HG03066 (cell line): ENCODE data around the gene GREM2.

Experiments
- ATAC-seq: cut with Tn5 transposase; IDR thresholded peaks from one replicate; pipeline ENCODE4 v1.9.1; 2021; ENCODE audit warnings: low read depth; ENCODE audit not compliant: unreplicated experiment

The GREM2 gene

GRCh38 chr1:240611228-240611618 lies 732 bp downstream of the GREM2 start:
- no peak for ATAC-seq

- no peak for ATAC-seq
These were observed 1.3 kb downstream of the GREM2 start for GRCh38 chr1:240610636-240611035.

DNA sequence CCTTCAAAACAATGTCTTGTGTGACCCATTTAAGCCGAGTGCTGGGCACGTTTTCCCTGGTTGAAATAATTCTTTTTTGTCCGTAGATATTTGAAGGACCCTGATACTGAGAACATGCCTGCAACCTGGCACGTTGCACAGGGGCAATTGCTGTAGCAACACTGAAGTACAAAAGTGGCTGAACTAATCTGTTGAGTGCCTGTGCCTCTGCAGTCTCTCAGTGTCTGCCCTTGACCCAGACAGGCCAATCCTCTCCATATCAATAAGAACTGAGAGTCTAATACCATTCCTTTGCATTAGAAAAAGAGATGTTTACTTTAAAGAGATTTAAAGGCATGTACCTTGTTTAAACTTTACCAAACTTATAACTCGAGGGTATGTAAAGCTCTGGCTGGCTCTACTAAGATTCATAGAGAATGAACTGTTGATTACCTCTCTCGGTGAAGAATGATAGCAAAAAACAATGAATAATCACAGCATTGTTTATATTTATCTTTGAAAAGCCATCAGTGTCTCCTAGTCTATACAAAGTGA lies 2.4 kb downstream of the GREM2 start:
- no peak for ATAC-seq

GRCh38 chr1:240608707-240609106 lies 3.2 kb downstream of the GREM2 start:
- ATAC-seq = no peak

- ATAC-seq = no peak
These were observed 4.9 kb downstream of the GREM2 start for GRCh38 chr1:240607006-240607405.

- no peak for ATAC-seq
These were observed 9.8 kb downstream of the GREM2 start for GRCh38 chr1:240602189-240602588.

DNA sequence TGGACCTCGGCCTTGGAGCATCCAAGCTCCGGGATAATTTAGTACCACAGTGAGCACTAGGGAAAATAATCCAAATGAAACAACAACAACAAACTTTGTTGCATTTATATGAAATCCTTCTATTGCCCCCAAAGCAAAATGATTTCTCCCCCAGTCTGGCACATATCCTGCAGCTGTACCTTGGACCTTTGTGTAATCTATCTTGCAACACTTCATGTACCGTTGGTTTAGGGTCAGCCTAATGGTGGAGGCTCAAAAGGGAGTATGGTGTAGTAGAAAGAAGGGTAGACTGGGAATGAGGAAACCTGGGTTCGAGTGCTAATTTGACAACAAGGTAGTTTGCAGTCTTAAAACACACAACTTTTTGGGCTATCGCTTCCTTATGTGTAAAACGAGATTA lies 12.1 kb downstream of the GREM2 start:
- no peak for ATAC-seq

DNA sequence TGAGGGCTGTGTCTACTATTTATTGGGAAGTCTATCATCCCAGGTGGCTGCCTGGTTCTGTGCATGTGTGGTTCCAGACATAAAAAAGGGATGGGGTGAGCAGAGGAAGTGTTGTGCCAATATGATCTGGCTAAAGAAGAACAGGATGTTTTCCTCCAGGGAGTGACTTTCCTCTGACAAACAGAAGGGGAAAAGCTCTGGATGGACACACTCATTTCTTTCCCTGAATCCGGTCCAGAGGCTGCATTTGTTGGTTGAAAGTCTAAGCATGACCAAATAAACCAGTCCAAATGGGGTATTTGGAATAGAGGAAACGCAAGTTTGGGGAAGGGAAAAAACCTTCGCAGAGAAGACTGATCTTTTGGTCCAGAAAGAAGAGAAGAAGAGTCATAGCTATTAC lies 12.7 kb downstream of the GREM2 start:
- ATAC-seq = no peak

GRCh38 chr1:240598216-240599001 lies 13.5 kb downstream of the GREM2 start:
- ATAC-seq = no peak

- ATAC-seq = no peak
These were observed 14.7 kb downstream of the GREM2 start for GRCh38 chr1:240597153-240597745.

- ATAC-seq = no peak
These were observed 16.5 kb downstream of the GREM2 start for GRCh38 chr1:240595476-240595875.

DNA sequence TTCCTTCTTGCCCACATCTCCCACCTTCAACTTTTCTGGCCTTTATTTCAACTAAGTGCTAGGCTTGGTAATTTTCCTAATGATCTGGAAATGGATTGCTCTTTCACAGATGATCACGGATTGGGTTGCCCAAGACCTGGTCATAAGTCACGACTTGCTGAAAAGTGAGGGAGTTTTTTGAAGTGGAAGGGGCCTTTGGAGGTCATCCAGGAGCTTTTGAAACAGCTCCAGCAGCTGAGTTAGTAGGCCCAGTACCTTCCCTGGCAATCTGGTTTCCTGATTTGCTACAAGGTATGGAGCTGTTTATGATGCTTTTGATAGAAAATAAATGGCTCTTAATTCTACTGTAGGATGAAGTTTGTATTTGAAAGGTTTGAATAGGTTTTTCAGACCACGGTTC lies 20.4 kb downstream of the GREM2 start:
- no peak for ATAC-seq

DNA sequence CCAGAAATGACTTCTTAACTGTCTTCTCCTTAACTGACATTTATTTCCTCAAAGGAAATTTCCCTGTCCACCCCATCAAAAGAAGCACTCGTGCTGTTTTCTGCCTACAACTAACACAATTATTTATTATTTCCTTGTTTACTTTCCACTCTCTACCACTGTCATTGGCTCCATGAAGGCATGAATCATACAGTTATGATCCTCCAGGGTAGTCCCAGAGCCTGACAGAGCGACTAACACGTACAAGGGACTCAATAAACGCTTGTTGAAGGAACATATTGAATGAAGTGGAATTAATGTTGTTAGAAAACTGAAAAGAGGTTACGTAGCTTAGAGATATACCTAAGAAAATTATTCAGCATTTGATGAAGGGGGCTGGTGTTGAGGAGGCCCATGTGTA lies 20.9 kb downstream of the GREM2 start:
- no peak for ATAC-seq

- ATAC-seq = no peak
These were observed 22.3 kb downstream of the GREM2 start for GRCh38 chr1:240589585-240590110.

DNA sequence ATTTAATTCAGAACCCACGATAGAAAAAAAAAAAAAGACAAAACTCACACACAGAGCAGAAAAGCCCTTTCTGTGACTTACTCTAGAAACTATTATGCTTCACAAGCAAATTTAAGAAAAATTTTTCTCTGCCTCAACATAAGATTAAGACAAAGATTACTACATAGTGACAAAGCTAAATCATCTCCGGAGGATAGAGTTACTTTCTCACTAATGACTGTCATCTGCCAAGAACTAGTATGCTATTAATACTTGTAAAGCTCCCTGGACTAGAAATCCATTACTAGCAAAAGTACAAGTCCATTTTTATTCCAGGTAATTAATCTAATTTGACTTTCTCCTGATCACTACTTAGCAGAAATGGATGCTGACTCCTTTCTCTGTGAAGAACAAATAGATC lies 25.9 kb downstream of the GREM2 start:
- no peak for ATAC-seq

GRCh38 chr1:240582953-240583352 lies 29.0 kb downstream of the GREM2 start:
- no peak for ATAC-seq

- ATAC-seq = no peak
These were observed 32.4 kb downstream of the GREM2 start for GRCh38 chr1:240579511-240579910.

DNA sequence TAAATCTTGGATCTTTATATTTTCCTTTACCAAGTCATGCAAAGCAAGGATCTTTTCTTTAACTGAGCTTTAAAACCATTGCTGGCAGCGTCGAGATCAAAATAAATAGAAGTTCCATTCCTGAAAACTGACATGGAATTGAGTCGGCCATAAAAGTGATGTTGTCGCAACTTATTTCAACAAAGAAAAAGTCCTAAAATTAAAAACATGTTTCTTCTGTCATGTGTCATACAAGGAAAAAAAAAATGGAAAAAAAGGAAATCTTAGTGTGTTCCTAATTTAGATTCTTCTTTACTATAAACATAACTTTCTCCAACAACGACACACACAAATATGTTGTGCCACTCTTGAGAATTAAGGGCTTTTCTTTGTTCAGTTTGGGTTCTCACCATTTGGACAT lies 34.9 kb downstream of the GREM2 start:
- no peak for ATAC-seq

DNA sequence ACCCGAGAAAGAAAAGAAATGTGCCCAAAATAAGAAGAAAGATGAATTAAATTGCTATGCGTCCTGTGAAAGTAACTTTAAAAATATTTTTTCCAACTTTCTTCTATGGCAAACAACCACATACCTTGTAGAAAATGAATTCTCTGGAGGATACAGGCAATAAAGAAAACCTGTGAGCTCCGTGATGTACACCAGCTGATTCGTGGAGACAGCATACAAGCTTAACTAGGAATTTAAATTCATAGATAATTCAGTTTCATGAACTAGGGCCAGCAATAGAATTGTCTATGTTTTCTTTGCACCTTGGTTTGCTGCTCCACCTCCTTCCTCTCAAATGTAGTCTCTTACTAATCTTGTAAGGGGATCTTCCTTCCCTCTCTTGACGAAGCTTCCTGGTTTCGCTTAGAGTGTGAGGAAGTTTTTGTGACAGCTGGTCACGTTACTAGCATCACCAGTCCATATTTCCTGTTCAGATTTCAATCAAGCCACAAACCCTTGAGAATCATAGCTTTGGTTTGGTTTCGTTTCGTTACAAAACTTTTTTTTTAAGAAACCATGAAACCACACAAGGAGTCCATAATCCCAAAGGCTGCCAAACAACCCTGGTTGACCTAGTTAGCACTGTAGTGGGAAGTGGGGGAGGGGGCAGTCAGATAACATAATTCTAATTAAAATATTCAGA lies 35.8 kb downstream of the GREM2 start:
- ATAC-seq = no peak

DNA sequence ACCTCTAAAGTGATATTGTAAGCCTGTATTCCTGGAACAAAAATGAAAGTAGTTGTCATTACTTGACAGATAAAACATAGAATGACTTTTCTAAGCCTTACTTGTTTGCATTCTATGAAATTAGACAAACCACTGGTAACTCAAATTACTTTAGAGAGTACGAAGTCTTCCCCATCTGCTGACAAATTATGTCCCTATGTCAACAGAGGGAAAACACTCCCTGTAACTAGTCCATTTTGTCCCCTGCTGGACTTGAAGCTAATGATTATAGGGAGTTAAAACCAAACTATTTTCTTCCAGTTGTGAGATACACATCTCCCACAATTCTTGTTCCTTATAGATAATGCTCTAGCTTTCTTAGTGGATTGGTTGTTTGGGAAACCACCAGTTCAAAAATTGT lies 39.6 kb downstream of the GREM2 start:
- no peak for ATAC-seq

DNA sequence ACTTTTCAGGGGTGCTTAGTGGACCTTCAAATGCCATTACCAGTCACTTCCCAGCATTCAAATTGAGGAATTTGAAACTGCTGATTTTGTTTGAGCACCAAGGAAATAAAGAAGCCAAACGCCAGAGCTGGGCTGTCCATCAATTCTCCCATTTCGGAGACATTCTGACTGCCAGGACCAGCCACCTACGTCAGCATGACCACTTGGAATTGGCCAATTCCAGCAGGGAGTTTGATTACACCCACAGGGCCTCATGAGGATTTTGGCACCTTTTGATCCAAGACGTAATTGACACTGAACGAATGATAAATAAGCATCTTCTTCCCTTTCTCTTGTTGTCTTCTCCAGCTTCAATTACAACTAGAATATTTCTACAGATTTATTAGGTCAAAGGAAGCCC lies 40.2 kb downstream of the GREM2 start:
- no peak for ATAC-seq
